Mesenchymal stem cell (in vitro differentiated cells and primary cell): ENCODE measurements around the gene DOCK3.

Source experiments
- DNase-seq: peaks from one replicate; pipeline ENCODE4 v3.0.0-alpha.2; 2013
- H2AFZ ChIP-seq: one replicate; pipeline ENCODE4 v1.6.1; 2013; ENCODE audit warnings: low read depth, mild to moderate bottlenecking, control low read depth, inconsistent platforms, low read length, moderate library complexity
- H2AK5ac ChIP-seq: 2 replicates; pipeline ENCODE4 v1.6.1; 2013; ENCODE audit warnings: low read length, moderate library complexity, mild to moderate bottlenecking, inconsistent platforms; ENCODE audit not compliant: severe bottlenecking
- H2BK120ac ChIP-seq: one replicate; pipeline ENCODE4 v1.6.1; 2013; ENCODE audit warnings: low read depth, mild to moderate bottlenecking, inconsistent platforms, low read length, moderate library complexity
- H2BK12ac ChIP-seq, 2 experiments: one replicate each; pipeline ENCODE4 v1.6.1; 2013; ENCODE audit warnings: inconsistent platforms in 2 of 2, low read length in 2 of 2, mild to moderate bottlenecking in 2 of 2, moderate library complexity in 2 of 2, control low read depth in 1 of 2
- H2BK15ac ChIP-seq: one replicate; pipeline ENCODE4 v1.6.1; 2013; ENCODE audit warnings: mild to moderate bottlenecking, low read depth, inconsistent platforms; ENCODE audit not compliant: poor library complexity, severe bottlenecking
- H2BK5ac ChIP-seq: 2 replicates; pipeline ENCODE4 v1.6.1; 2013; ENCODE audit warnings: low read depth, mild to moderate bottlenecking, low read length, control low read depth, inconsistent platforms; ENCODE audit not compliant: poor library complexity, severe bottlenecking
- H3K14ac ChIP-seq, 2 experiments: one replicate each; pipeline ENCODE4 v1.6.1; 2013; ENCODE audit warnings: inconsistent platforms in 2 of 2, low read length in 2 of 2, control low read depth in 1 of 2, mild to moderate bottlenecking in 1 of 2, moderate library complexity in 1 of 2
- H3K18ac ChIP-seq, 2 experiments: one replicate each; pipeline ENCODE4 v1.6.1; 2013; ENCODE audit warnings: inconsistent platforms in 2 of 2, low read length in 2 of 2, control low read depth in 1 of 2, low read depth in 1 of 2, mild to moderate bottlenecking in 1 of 2
- H3K23ac ChIP-seq, 2 experiments: one replicate each; pipeline ENCODE4 v1.6.1; 2013; ENCODE audit warnings: inconsistent platforms in 2 of 2, low read length in 2 of 2, mild to moderate bottlenecking in 2 of 2, moderate library complexity in 2 of 2, control low read depth in 1 of 2
- H3K27ac ChIP-seq: 2 replicates; pipeline ENCODE4 v1.5.1; 2013; ENCODE audit warnings: mild to moderate bottlenecking, moderate library complexity, low read length, control low read depth, inconsistent platforms; ENCODE audit not compliant: poor library complexity, severe bottlenecking
- H3K27me3 ChIP-seq, 2 experiments: 2 replicates each; pipeline versions ENCODE4 v1.6.1 to v1.7.0; 2013; ENCODE audit warnings: low read length in 2 of 2, mild to moderate bottlenecking in 2 of 2, moderate library complexity in 2 of 2, control low read depth in 1 of 2, inconsistent platforms in 1 of 2; ENCODE audit not compliant: control insufficient read depth in 1 of 2, insufficient read depth in 1 of 2
- H3K36me3 ChIP-seq, 2 experiments: 2 replicates each; pipeline versions ENCODE4 v1.6.1 to v1.7.0; 2013; ENCODE audit warnings: low read length in 2 of 2, control low read depth in 1 of 2, inconsistent platforms in 1 of 2, low read depth in 1 of 2, mild to moderate bottlenecking in 1 of 2; ENCODE audit not compliant: insufficient read depth in 2 of 2, control insufficient read depth in 1 of 2
- H3K4ac ChIP-seq, 2 experiments: one replicate each; pipeline ENCODE4 v1.6.1; 2013; ENCODE audit warnings: inconsistent platforms in 2 of 2, low read length in 2 of 2, mild to moderate bottlenecking in 2 of 2, moderate library complexity in 2 of 2, control low read depth in 1 of 2, low read depth in 1 of 2
- H3K4me1 ChIP-seq: 2 replicates; pipeline ENCODE4 v1.6.1; 2013; ENCODE audit warnings: low read depth, low read length, control low read depth; ENCODE audit not compliant: control insufficient read depth, insufficient read depth
- H3K4me2 ChIP-seq: 2 replicates; pipeline ENCODE4 v1.6.1; 2013; ENCODE audit warnings: low read length, mild to moderate bottlenecking, inconsistent platforms; ENCODE audit not compliant: poor library complexity, severe bottlenecking
- H3K4me3 ChIP-seq, 2 experiments: 2 replicates each; pipeline versions ENCODE4 v1.5.1 to v1.7.0; 2013; ENCODE audit warnings: low read length in 2 of 2, mild to moderate bottlenecking in 2 of 2, control low read depth in 1 of 2, low read depth in 1 of 2; ENCODE audit not compliant: insufficient read depth in 1 of 2
- H3K79me1 ChIP-seq: replicated peaks from 2 replicates; pipeline ENCODE4 v1.6.1; 2013; ENCODE audit warnings: mild to moderate bottlenecking, control low read depth, low read length, inconsistent platforms; ENCODE audit not compliant: poor library complexity, severe bottlenecking
- H3K9ac ChIP-seq: 2 replicates; pipeline ENCODE4 v1.7.0; 2013; ENCODE audit warnings: mild to moderate bottlenecking, low read length, moderate library complexity
- H3K9me3 ChIP-seq: 2 replicates; pipeline ENCODE4 v1.7.0; 2013; ENCODE audit warnings: mild to moderate bottlenecking, low read length; ENCODE audit not compliant: control insufficient read depth
- H4K8ac ChIP-seq: one replicate; pipeline ENCODE4 v1.6.1; 2013; ENCODE audit warnings: inconsistent platforms, mild to moderate bottlenecking, low read length, moderate library complexity
- H4K91ac ChIP-seq: one replicate; pipeline ENCODE4 v1.6.1; 2013; ENCODE audit warnings: mild to moderate bottlenecking, low read length, inconsistent platforms
- WGBS: methylation state at CpG from one replicate; pipeline ENCODE4 v1.1.7; 2013; ENCODE audit warnings: mixed read lengths; 5-methylcytosine and 5-hydroxymethylcytosine counted together

DOCK3 gene

GRCh38 chr3:51408813-51409212 is 734.1 kb downstream of the DOCK3 start:
- Histone ChIP-seq H3K36me3 (peaks cover 15 to 69% of the 10 kb centered on the region in 2 experiments), H2AFZ (no peak overlapping the region), H2BK15ac (no peak overlapping the region), H3K4me1 (no peaks in the 10 kb centered on the region), H2AK5ac (no peak overlapping the region), H2BK5ac (no peak overlapping the region), H3K23ac (no peak overlapping the region), H2BK120ac (no peak overlapping the region), H3K79me1 (peaks cover 23% of the 10 kb centered on the region), H3K4ac (no peak overlapping the region), H3K9ac (no peak overlapping the region), H3K14ac (no peak overlapping the region), H3K9me3 (no peaks in the 10 kb centered on the region), H3K4me2 (no peak overlapping the region), H3K4me3 (no peak overlapping the region), H4K8ac (no peak overlapping the region), H3K27ac (no peak overlapping the region), H4K91ac (no peak overlapping the region), H3K27me3 (no peaks in the 10 kb centered on the region), H3K18ac (no peak overlapping the region), H2BK12ac (no peak overlapping the region)
- 72% methylated on average over 2 of the region's 2 CpGs for WGBS
- no peak for DNase-seq

- Histone ChIP-seq H3K36me3 (peaks cover 22 to 54% of the 10 kb centered on the region in 2 experiments), H3K14ac (no peak overlapping the region), H3K4me3 (no peak overlapping the region), H3K4ac (no peak overlapping the region), H3K79me1 (peaks cover 8% of the 10 kb centered on the region), H3K27me3 (no peaks in the 10 kb centered on the region), H3K18ac (no peak overlapping the region), H4K8ac (no peak overlapping the region), H3K27ac (no peak overlapping the region), H3K23ac (no peak overlapping the region), H3K9ac (no peak overlapping the region), H2AFZ (no peak overlapping the region), H2BK120ac (no peak overlapping the region), H2BK5ac (no peak overlapping the region), H3K4me2 (no peak overlapping the region), H2AK5ac (no peak overlapping the region), H2BK12ac (no peak overlapping the region), H2BK15ac (no peak overlapping the region), H4K91ac (no peak overlapping the region), H3K4me1 (no peaks in the 10 kb centered on the region), H3K9me3 (no peaks in the 10 kb centered on the region)
- no peak for DNase-seq
- 100% methylated on average over 2 of the region's 3 CpGs for WGBS
Observed at GRCh38 chr3:51422211-51422610, 747.5 kb downstream of the DOCK3 start.

- H3K23ac ChIP-seq: no peak overlapping the region
- no peak overlapping the region for H2AK5ac ChIP-seq
- no peak overlapping the region for H4K8ac ChIP-seq
- H2AFZ ChIP-seq: no peak overlapping the region
- H3K79me1 ChIP-seq: peaks cover 5% of the 10 kb centered on the region
- no peak overlapping the region for H2BK15ac ChIP-seq
- no peak overlapping the region for H3K9ac ChIP-seq
- no peak for DNase-seq
- H3K9me3 ChIP-seq: no peaks in the 10 kb centered on the region
- no peaks in the 10 kb centered on the region for H3K4me1 ChIP-seq
- no peak overlapping the region for H4K91ac ChIP-seq
- H3K4me3 ChIP-seq: no peak overlapping the region
- no peak overlapping the region for H3K18ac ChIP-seq
- no peak overlapping the region for H3K4me2 ChIP-seq
- peaks cover 11 to 46% of the 10 kb centered on the region in 2 experiments for H3K36me3 ChIP-seq
- 80% methylated on average over 1 of the region's 4 CpGs for WGBS
- no peak overlapping the region for H2BK5ac ChIP-seq
- H3K4ac ChIP-seq: no peak overlapping the region
- no peaks in the 10 kb centered on the region for H3K27me3 ChIP-seq
- H2BK12ac ChIP-seq: no peak overlapping the region
- no peak overlapping the region for H3K27ac ChIP-seq
- no peak overlapping the region for H3K14ac ChIP-seq
- no peak overlapping the region for H2BK120ac ChIP-seq
Observed at GRCh38 chr3:51426921-51427320, 752.2 kb downstream of the DOCK3 start.

- Histone ChIP-seq H3K27ac (no peak overlapping the region), H3K18ac (no peak overlapping the region), H3K4me2 (no peak overlapping the region), H4K8ac (no peak overlapping the region), H3K27me3 (no peaks in the 10 kb centered on the region), H2BK12ac (no peak overlapping the region), H3K14ac (no peak overlapping the region), H3K9me3 (no peaks in the 10 kb centered on the region), H3K23ac (no peak overlapping the region), H4K91ac (no peak overlapping the region), H3K4me1 (no peaks in the 10 kb centered on the region), H3K36me3 (peaks cover 19 to 45% of the 10 kb centered on the region in 2 experiments), H3K79me1 (peaks cover 10% of the 10 kb centered on the region), H3K4me3 (no peak overlapping the region), H2BK5ac (no peak overlapping the region), H3K9ac (no peak overlapping the region), H3K4ac (no peak overlapping the region), H2BK15ac (no peak overlapping the region), H2AK5ac (no peak overlapping the region), H2AFZ (no peak overlapping the region), H2BK120ac (no peak overlapping the region)
- WGBS: 100% methylated on average over 1 of the region's 3 CpGs
- no peak for DNase-seq
Observed at GRCh38 chr3:51429138-51429537, 754.4 kb downstream of the DOCK3 start.
